PFSK-1 (cell line): Measurements from ENCODE around the gene KSR1.

ENCODE experiments used
- FOXP2 ChIP-seq: optimal IDR thresholded peaks from 2 replicates; pipeline ENCODE3; 2011; ENCODE audit warnings: borderline replicate concordance, control low read depth, inconsistent platforms; ENCODE audit not compliant: insufficient read depth; ENCODE audit errors: extremely low read length, extremely low read depth
- POLR2AphosphoS5 ChIP-seq: IDR thresholded peaks from 2 replicates; pipeline ENCODE4 v1.6.1; 2012; ENCODE audit warnings: low read depth, mild to moderate bottlenecking, control low read depth, low read length, moderate library complexity
- SIN3A ChIP-seq: IDR thresholded peaks from 2 replicates; pipeline ENCODE4 v1.6.1; 2012; ENCODE audit warnings: mild to moderate bottlenecking, low read length, moderate library complexity, borderline replicate concordance; ENCODE audit not compliant: insufficient read depth
- TAF1 ChIP-seq: IDR thresholded peaks from 2 replicates; pipeline ENCODE4 v1.6.1; 2012; ENCODE audit warnings: low read length, control low read depth, borderline replicate concordance; ENCODE audit not compliant: insufficient read depth
- TF ChIP-seq, protein P1 (sequence below), 2 experiments: IDR thresholded peaks; 2 replicates each; pipeline versions ENCODE4 v1.6.1 to v1.8.0; 2011 to 2012; ENCODE audit warnings: low read depth in 2 of 2, low read length in 2 of 2, control low read depth in 1 of 2, inconsistent platforms in 1 of 2, mild to moderate bottlenecking in 1 of 2, moderate library complexity in 1 of 2; ENCODE audit not compliant: insufficient read depth in 1 of 2

The KSR1 gene

GRCh38 chr17:27506348-27507218, 50.3 kb downstream of the KSR1 start:
- TF ChIP-seq, protein P1, sequence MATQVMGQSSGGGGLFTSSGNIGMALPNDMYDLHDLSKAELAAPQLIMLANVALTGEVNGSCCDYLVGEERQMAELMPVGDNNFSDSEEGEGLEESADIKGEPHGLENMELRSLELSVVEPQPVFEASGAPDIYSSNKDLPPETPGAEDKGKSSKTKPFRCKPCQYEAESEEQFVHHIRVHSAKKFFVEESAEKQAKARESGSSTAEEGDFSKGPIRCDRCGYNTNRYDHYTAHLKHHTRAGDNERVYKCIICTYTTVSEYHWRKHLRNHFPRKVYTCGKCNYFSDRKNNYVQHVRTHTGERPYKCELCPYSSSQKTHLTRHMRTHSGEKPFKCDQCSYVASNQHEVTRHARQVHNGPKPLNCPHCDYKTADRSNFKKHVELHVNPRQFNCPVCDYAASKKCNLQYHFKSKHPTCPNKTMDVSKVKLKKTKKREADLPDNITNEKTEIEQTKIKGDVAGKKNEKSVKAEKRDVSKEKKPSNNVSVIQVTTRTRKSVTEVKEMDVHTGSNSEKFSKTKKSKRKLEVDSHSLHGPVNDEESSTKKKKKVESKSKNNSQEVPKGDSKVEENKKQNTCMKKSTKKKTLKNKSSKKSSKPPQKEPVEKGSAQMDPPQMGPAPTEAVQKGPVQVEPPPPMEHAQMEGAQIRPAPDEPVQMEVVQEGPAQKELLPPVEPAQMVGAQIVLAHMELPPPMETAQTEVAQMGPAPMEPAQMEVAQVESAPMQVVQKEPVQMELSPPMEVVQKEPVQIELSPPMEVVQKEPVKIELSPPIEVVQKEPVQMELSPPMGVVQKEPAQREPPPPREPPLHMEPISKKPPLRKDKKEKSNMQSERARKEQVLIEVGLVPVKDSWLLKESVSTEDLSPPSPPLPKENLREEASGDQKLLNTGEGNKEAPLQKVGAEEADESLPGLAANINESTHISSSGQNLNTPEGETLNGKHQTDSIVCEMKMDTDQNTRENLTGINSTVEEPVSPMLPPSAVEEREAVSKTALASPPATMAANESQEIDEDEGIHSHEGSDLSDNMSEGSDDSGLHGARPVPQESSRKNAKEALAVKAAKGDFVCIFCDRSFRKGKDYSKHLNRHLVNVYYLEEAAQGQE (IDR thresholded peaks at IDR 0.05; ENCODE audit: insufficient read depth in 1 of 2, low read depth in 2 of 2, low read length in 2 of 2) = no peak
- no peak for TF ChIP-seq FOXP2

- TF ChIP-seq FOXP2 (no peak), POLR2AphosphoS5 (no peak), SIN3A (no peak), TAF1 (no peak)
- TF ChIP-seq, protein P1 (IDR thresholded peaks at IDR 0.05; ENCODE audit: insufficient read depth in 1 of 2, low read depth in 2 of 2, low read length in 2 of 2) = no peak
Observed at GRCh38 chr17:27511168-27511883, 55.1 kb downstream of the KSR1 start.

DNA sequence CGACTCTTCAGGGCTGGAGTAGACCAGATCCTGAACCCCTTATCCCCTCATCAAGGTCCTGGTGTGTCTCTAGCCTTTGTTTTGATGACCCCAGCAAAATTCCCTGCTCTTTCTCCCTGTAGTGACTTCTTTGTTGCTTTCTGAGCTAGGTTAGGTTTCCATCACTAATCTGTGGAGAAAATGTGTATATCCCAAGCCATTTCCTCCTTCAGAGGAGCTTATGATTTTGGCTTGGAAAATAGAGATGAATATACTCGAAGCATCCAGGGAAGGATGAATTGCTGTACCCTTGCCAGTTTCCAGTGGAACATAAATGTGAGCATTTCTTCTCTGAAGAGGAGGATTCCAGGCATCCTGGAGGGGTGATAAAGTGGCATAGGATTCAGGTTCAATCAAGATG, 55.8 kb downstream of the KSR1 start:
- TF ChIP-seq POLR2AphosphoS5 (no peak), TAF1 (no peak), FOXP2 (no peak), SIN3A (no peak)
- TF ChIP-seq, protein P1 (IDR thresholded peaks at IDR 0.05; ENCODE audit: insufficient read depth in 1 of 2, low read depth in 2 of 2, low read length in 2 of 2) = no peak

DNA sequence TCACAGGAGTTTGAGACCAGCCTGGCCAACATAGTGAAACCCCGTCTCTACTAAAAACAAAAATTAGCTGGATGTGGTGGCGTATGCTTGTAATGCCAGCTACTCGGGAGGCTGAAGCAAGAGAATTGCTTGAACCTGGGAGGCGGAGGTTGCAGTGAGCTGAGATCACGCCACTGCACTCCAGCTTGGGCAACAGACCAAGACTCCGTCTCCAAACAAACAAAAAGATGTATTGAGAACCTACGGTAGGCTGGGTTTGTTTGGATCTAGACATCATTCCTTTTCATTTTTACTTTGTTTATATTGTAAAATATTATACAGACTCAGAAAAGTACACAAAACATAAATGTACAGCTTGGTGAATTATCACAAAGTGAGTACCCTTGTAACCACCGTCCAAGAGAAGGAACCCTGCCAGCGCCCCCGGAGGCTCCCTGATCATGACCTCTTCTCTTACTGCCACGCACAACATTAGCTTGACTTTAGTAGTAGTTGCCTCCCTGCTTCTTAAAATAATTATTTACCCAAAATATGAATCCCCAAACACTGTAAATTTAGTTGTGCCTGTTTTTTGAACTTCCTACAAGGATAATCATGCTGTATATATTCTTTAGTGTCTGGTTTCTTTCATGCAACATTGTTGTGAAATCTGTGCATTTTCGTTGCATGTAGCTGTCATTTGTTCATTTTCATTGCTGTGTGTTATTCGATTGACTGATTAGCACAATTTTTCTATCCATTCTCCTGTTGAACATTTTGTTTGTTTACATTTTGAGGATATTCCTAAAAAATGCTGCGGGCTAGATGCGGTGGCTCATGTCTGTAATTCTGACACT, 56.5 kb downstream of the KSR1 start:
- TF ChIP-seq, protein P1 (IDR thresholded peaks at IDR 0.05; ENCODE audit: insufficient read depth in 1 of 2, low read depth in 2 of 2, low read length in 2 of 2) = no peak
- TF ChIP-seq POLR2AphosphoS5 (no peak), FOXP2 (no peak), SIN3A (no peak), TAF1 (no peak)
